Activated B cell treated with CpG ODN at 0.5 μM for 24 hours (primary cell): Measurements from ENCODE around the gene NPEPL1. TPM values are rescaled to one million over a fixed set of nuclear protein-coding genes. Genes with fewer than 3 reads are reported as not detected.

Experiments
- ATAC-seq: fragments of 200-7000 bp; cut with Tn5 transposase; one replicate; pipeline ENCODE4 v1.10.0; 2021; ENCODE audit warnings: low read depth, mild to moderate bottlenecking, moderate library complexity
- CTCF ChIA-PET: fragments of 350-600 bp; sonication (Branson Sonifier 250); formaldehyde crosslinking; loops from one replicate; lab custom pipeline; 2021; ENCODE audit warnings: antibody characterized with exemption; lab: Charles Lee
- POLR2A ChIA-PET: fragments of 350-600 bp; sonication (Branson Sonifier 250); formaldehyde crosslinking; loops from one replicate; lab custom pipeline; 2021; ENCODE audit warnings: antibody characterized with exemption; lab: Charles Lee
- DNase-seq: peaks from one replicate; pipeline ENCODE4 v3.0.0; 2022
- H3K27ac Mint-ChIP-seq: one replicate; pipeline ENCODE4 v1.8.0; 2020; ENCODE audit warnings: mixed read lengths
- H3K27me3 Mint-ChIP-seq: one replicate; pipeline ENCODE4 v1.8.0; 2021; ENCODE audit warnings: mixed read lengths
- H3K36me3 Mint-ChIP-seq: one replicate; pipeline ENCODE4 v1.8.0; 2021; ENCODE audit warnings: low read depth, mixed read lengths
- H3K4me1 Mint-ChIP-seq: one replicate; pipeline ENCODE4 v1.8.0; 2021; ENCODE audit warnings: mixed read lengths
- H3K4me3 Mint-ChIP-seq: one replicate; pipeline ENCODE4 v1.8.0; 2020; ENCODE audit warnings: mild to moderate bottlenecking, mixed read lengths
- H3K9me3 Mint-ChIP-seq: one replicate; pipeline ENCODE4 v1.8.0; 2020; ENCODE audit warnings: mixed read lengths
- CTCF ChIP-seq: fragments of 200-600 bp; IDR thresholded peaks from one replicate; pipeline ENCODE4 v1.8.0; 2022; ENCODE audit warnings: antibody characterized with exemption, mild to moderate bottlenecking
- intact Hi-C: fragments of 100-400 bp; cut with micrococcal nuclease; formaldehyde crosslinking; loops from one replicate; pipeline ENCODE4 v1.15.1; 2024
- total RNA-seq: library from RNA; stranded (reverse); gene quantifications from 2 replicates; pipeline ENCODE4 v1.2.3, GENCODE V29; 2022

The NPEPL1 gene
- total RNA-seq, 1 donor from 2014 or later: 21.5 TPM

- H3K4me3 Mint-ChIP-seq: no peak overlapping the region
- peaks cover 80% of the 10 kb centered on the region for H3K36me3 Mint-ChIP-seq
- peaks cover 2% of the 10 kb centered on the region for H3K4me1 Mint-ChIP-seq
- no peak for ATAC-seq
- no peaks in the 10 kb centered on the region for H3K27me3 Mint-ChIP-seq
- POLR2A ChIA-PET: no interaction called here
- H3K27ac Mint-ChIP-seq: no peak overlapping the region
- intact Hi-C loops: no loop called here
- CTCF ChIA-PET: no interaction called here
- DNase-seq: no peak
- H3K9me3 Mint-ChIP-seq: no peaks in the 10 kb centered on the region
- no peak for TF ChIP-seq CTCF
Measured at GRCh38 chr20:58675146-58675584, 17.4 kb upstream of the NPEPL1 start.

- Mint-ChIP-seq H3K36me3 (peaks cover 80% of the 10 kb centered on the region), H3K4me1 (no peaks in the 10 kb centered on the region), H3K9me3 (no peaks in the 10 kb centered on the region), H3K27me3 (no peaks in the 10 kb centered on the region), H3K27ac (no peak overlapping the region), H3K4me3 (no peak overlapping the region)
- ChIA-PET POLR2A (no interaction called here), CTCF (no interaction called here)
- DNase-seq: no peak
- intact Hi-C loops: no loop called here
- no peak for TF ChIP-seq CTCF
- ATAC-seq: no peak
Measured at GRCh38 chr20:58675641-58676040, 17.0 kb upstream of the NPEPL1 start.

- ChIA-PET CTCF (no interaction called here), POLR2A (no interaction called here)
- Mint-ChIP-seq H3K27ac (no peak overlapping the region), H3K4me3 (no peak overlapping the region), H3K9me3 (no peaks in the 10 kb centered on the region), H3K36me3 (peaks cover 79% of the 10 kb centered on the region), H3K27me3 (no peaks in the 10 kb centered on the region), H3K4me1 (no peaks in the 10 kb centered on the region)
- intact Hi-C loops: no loop called here
- ATAC-seq: no peak
- DNase-seq: no peak
- no peak for TF ChIP-seq CTCF
Measured at GRCh38 chr20:58676161-58676560, 16.4 kb upstream of the NPEPL1 start.

- intact Hi-C loops: no loop called here
- CTCF ChIA-PET: no interaction called here
- no peak overlapping the region for H3K4me3 Mint-ChIP-seq
- peaks cover 78% of the 10 kb centered on the region for H3K36me3 Mint-ChIP-seq
- H3K9me3 Mint-ChIP-seq: no peaks in the 10 kb centered on the region
- DNase-seq (no peak), ATAC-seq (no peak)
- no peaks in the 10 kb centered on the region for H3K27me3 Mint-ChIP-seq
- no peaks in the 10 kb centered on the region for H3K4me1 Mint-ChIP-seq
- H3K27ac Mint-ChIP-seq: no peak overlapping the region
- TF ChIP-seq CTCF: no peak
- POLR2A ChIA-PET: no interaction called here
Measured at GRCh38 chr20:58677079-58677604, 15.5 kb upstream of the NPEPL1 start.

- Mint-ChIP-seq H3K27me3 (no peaks in the 10 kb centered on the region), H3K36me3 (peaks cover 78% of the 10 kb centered on the region), H3K9me3 (no peaks in the 10 kb centered on the region), H3K4me3 (no peak overlapping the region), H3K27ac (no peak overlapping the region), H3K4me1 (no peaks in the 10 kb centered on the region)
- CTCF ChIA-PET: no interaction called here
- ATAC-seq (no peak), DNase-seq (no peak)
- intact Hi-C loops: no loop called here
- no peak for TF ChIP-seq CTCF
- POLR2A ChIA-PET: no interaction called here
Measured at GRCh38 chr20:58677808-58678207, 14.8 kb upstream of the NPEPL1 start.
